Kidney tubule cell (primary cell): ENCODE measurements around the gene MAGEA2B.
"Not testable (repeated sequence)": the region's sequence is repeated elsewhere in the genome, so short reads cannot be mapped to it uniquely, and the experiment has no call there.

Experiments used
- DNase-seq: peaks from one replicate; pipeline ENCODE4 v3.0.0-alpha.2; 2018; ENCODE audit warnings: low spot score

The MAGEA2B gene

DNA sequence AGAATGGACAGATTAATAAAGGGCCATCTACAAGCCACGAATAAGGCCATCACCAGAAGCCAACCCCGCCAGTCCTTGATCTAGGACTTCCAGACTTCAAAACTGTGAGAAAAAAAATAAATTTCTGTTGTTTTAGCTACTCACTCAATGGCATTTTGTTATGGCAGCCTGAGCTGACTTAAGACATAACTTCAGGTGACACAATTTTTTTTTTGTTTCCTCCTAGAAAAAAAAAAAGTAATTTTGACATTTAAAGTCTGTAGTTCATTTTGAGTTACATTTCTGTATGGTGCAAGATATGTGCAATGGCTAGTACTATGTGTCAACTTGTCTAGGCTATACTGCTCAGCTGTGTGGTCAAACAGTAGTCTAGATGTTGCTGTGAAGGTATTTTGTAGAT is 44.5 kb downstream of the MAGEA2B start, which contains the start of gene CSAG3:
Gene CSAG3 (plus strand): TSS at position 301 of the 400 bp plus-strand sequence.
- not testable (repeated sequence) for DNase-seq

DNA sequence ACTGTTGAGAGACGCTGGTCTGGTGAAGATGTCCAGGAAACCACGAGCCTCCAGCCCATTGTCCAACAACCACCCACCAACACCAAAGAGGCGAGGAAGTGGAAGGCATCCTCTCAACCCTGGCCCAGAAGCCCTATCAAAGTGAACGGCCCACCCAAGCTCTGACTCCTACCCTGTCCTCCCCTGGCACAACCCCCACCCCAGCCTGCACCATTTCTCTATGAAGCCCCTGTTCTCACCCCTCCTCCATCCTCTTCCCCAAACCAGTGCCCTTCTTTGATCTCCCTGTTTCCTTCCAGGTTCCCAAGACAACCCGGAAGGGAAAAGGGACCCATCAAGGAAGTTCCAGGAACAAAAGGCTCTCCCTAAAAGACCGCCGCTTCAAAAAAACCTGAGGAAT is 45.1 kb downstream of the MAGEA2B start:
- not testable (repeated sequence) for DNase-seq

DNA sequence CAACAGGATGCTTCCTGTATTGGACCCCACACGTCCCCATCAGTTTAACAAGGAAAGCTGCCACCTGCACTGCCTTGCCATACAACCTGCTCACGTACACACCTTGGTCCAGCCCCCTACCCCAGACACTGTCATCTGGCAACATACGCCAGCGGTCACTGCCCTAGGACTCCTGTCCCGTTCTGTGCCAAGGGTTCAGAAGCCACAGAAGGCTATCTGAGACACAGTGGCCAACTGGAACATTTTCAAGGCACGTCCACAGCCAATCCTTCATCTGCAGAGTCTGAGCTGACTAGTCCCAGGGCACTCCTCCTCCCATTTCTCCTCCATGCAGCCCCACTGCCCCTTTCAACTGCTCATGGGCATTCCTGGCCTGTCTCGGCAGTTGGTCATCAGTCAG is 47.2 kb downstream of the MAGEA2B start:
- DNase-seq: not testable (repeated sequence)

DNA sequence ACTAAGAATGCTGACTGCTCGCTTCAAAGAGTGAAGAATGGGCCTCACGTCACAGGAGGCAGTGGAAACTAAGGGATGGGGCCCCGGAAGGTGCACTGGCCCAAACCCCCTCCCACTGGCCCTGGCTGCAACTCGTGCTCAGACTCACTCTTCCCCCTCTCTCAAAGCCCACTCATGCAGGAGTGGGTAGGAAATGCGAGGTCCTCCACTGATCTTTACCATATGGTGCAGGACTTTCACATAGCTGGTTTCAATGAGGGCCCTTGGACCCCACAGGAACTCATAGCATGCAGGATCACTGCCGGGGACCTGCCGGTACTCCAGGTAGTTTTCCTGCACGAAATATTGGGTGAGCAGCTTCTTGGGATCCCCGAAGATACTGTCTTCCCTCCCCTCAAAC is 52.1 kb downstream of the MAGEA2B start:
- DNase-seq: not testable (repeated sequence)
